Loucy (cell line): ENCODE results near the gene CLSTN2.

Source experiments
- H2AFZ ChIP-seq: fragments of 200-600 bp; sonication (generic); 2 replicates; pipeline ENCODE4 v1.6.0; 2016; ENCODE audit warnings: antibody characterized with exemption, mild to moderate bottlenecking, low read length, moderate library complexity
- H3F3A ChIP-seq: fragments of 200-600 bp; 2 replicates; pipeline ENCODE4 v1.6.0; 2016; ENCODE audit warnings: antibody characterized with exemption, low read depth, mild to moderate bottlenecking
- H3K27me3 ChIP-seq: fragments of 200-600 bp; sonication (generic); 2 replicates; pipeline ENCODE4 v1.6.1; 2014; ENCODE audit warnings: low read length, mild to moderate bottlenecking; ENCODE audit not compliant: insufficient read depth, poor library complexity, severe bottlenecking
- H3K36me3 ChIP-seq: fragments of 200-600 bp; sonication (generic); 2 replicates; pipeline ENCODE4 v1.6.1; 2016; ENCODE audit warnings: low read length; ENCODE audit not compliant: insufficient read depth
- H3K4me1 ChIP-seq: fragments of 200-600 bp; sonication (generic); 2 replicates; pipeline ENCODE4 v1.5.1; 2014; ENCODE audit warnings: low read length, mild to moderate bottlenecking; ENCODE audit not compliant: insufficient read depth, poor library complexity, severe bottlenecking
- H3K4me2 ChIP-seq: fragments of 200-600 bp; sonication (generic); 2 replicates; pipeline ENCODE4 v1.6.0; 2014; ENCODE audit warnings: antibody characterized with exemption, low read length, low read depth, mild to moderate bottlenecking; ENCODE audit not compliant: poor library complexity, severe bottlenecking
- H3K4me3 ChIP-seq: fragments of 200-600 bp; sonication (generic); 2 replicates; pipeline ENCODE4 v1.5.1; 2014; ENCODE audit warnings: low read length, mild to moderate bottlenecking, mixed read lengths; ENCODE audit not compliant: poor library complexity, severe bottlenecking
- H3K79me2 ChIP-seq: fragments of 200-600 bp; sonication (generic); 2 replicates; pipeline ENCODE4 v1.6.1; 2014; ENCODE audit warnings: low read length; ENCODE audit not compliant: insufficient read depth
- H3K9ac ChIP-seq: fragments of 200-600 bp; sonication (generic); 2 replicates; pipeline ENCODE4 v1.6.0; 2014; ENCODE audit warnings: mild to moderate bottlenecking, low read depth, low read length, moderate library complexity; ENCODE audit not compliant: poor library complexity, severe bottlenecking
- H3K9me2 ChIP-seq: fragments of 200-600 bp; sonication (generic); replicated peaks from 2 replicates; pipeline ENCODE4 v1.6.1; 2016; ENCODE audit warnings: low read depth, low read length, mixed read lengths
- H3K9me3 ChIP-seq: fragments of 200-600 bp; sonication (generic); 2 replicates; pipeline ENCODE4 v1.6.1; 2014; ENCODE audit warnings: mild to moderate bottlenecking, antibody characterized with exemption, low read length, low read depth; ENCODE audit not compliant: insufficient read depth
- H4K20me1 ChIP-seq: fragments of 200-600 bp; sonication (generic); 2 replicates; pipeline ENCODE4 v1.6.0; 2014; ENCODE audit warnings: antibody characterized with exemption, low read length, mild to moderate bottlenecking; ENCODE audit not compliant: insufficient read depth, poor library complexity, severe bottlenecking
- CTCF ChIP-seq: fragments of 200-600 bp; sonication (generic); conservative IDR thresholded peaks from 2 replicates; pipeline ENCODE4 v1.5.1; 2014; ENCODE audit warnings: mild to moderate bottlenecking, antibody characterized with exemption, low read length
- EZH2phosphoT487 ChIP-seq: fragments of 200-600 bp; IDR thresholded peaks from 2 replicates; pipeline ENCODE4 v1.6.1; 2018; ENCODE audit warnings: antibody characterized with exemption, mild to moderate bottlenecking, moderate library complexity, borderline replicate concordance

Gene CLSTN2

GRCh38 chr3:140365872-140366697 lies 431.1 kb downstream of the CLSTN2 start:
- no peaks in the 10 kb centered on the region for H3K4me1 ChIP-seq
- H3K4me2 ChIP-seq = no peak overlapping the region
- H3K79me2 ChIP-seq = no peaks in the 10 kb centered on the region
- no peak overlapping the region for H3K9ac ChIP-seq
- H3F3A ChIP-seq = no peaks in the 10 kb centered on the region
- H2AFZ ChIP-seq = no peak overlapping the region
- H4K20me1 ChIP-seq = no peaks in the 10 kb centered on the region
- TF ChIP-seq EZH2phosphoT487 (no peak), CTCF (no peak)
- no peak overlapping the region for H3K4me3 ChIP-seq
- H3K9me3 ChIP-seq = no peaks in the 10 kb centered on the region
- no peaks in the 10 kb centered on the region for H3K27me3 ChIP-seq
- H3K36me3 ChIP-seq = no peaks in the 10 kb centered on the region
- no peaks in the 10 kb centered on the region for H3K9me2 ChIP-seq

- Histone ChIP-seq H3K9me2 (no peaks in the 10 kb centered on the region), H3K36me3 (no peaks in the 10 kb centered on the region), H2AFZ (no peak overlapping the region), H4K20me1 (no peaks in the 10 kb centered on the region), H3K4me3 (no peak overlapping the region), H3F3A (no peaks in the 10 kb centered on the region), H3K79me2 (no peaks in the 10 kb centered on the region), H3K9ac (no peak overlapping the region), H3K9me3 (no peaks in the 10 kb centered on the region), H3K27me3 (no peaks in the 10 kb centered on the region), H3K4me2 (no peak overlapping the region), H3K4me1 (no peaks in the 10 kb centered on the region)
- TF ChIP-seq EZH2phosphoT487 (no peak), CTCF (no peak)
Measured at GRCh38 chr3:140368223-140368811, 433.3 kb downstream of the CLSTN2 start.

- Histone ChIP-seq H3K27me3 (no peaks in the 10 kb centered on the region), H3K9me3 (no peaks in the 10 kb centered on the region), H4K20me1 (no peaks in the 10 kb centered on the region), H3K4me2 (no peak overlapping the region), H3K4me1 (no peaks in the 10 kb centered on the region), H2AFZ (no peak overlapping the region), H3F3A (no peaks in the 10 kb centered on the region), H3K4me3 (no peak overlapping the region), H3K9ac (no peak overlapping the region), H3K9me2 (no peaks in the 10 kb centered on the region), H3K36me3 (no peaks in the 10 kb centered on the region), H3K79me2 (no peaks in the 10 kb centered on the region)
- no peak for TF ChIP-seq EZH2phosphoT487
- no peak for TF ChIP-seq CTCF
Measured at GRCh38 chr3:140370686-140371085, 435.7 kb downstream of the CLSTN2 start.
